H1 (cell line): ENCODE measurements around the gene LRRC25. TPM values are rescaled to one million over a fixed set of nuclear protein-coding genes. Genes with fewer than 3 reads are reported as not detected.

Source experiments
- BACH1 ChIP-seq: IDR thresholded peaks from 2 replicates; pipeline ENCODE4 v1.6.1; 2012; ENCODE audit warnings: low read length, improper control_type of control experiment
- BCL11A ChIP-seq, 2 experiments: IDR thresholded peaks; one replicate each; pipeline ENCODE4 v1.6.1; 2011; ENCODE audit warnings: low read depth in 2 of 2, low read length in 2 of 2, mild to moderate bottlenecking in 2 of 2
- CHD2 ChIP-seq: IDR thresholded peaks from 2 replicates; pipeline ENCODE4 v1.6.1; 2012; ENCODE audit warnings: low read length, improper control_type of control experiment
- CTBP2 ChIP-seq: IDR thresholded peaks from 2 replicates; pipeline ENCODE4 v1.7.0; 2011; ENCODE audit warnings: borderline replicate concordance, mild to moderate bottlenecking, moderate library complexity, mixed read lengths, low read length; ENCODE audit not compliant: insufficient read depth, insufficient read length
- EP300 ChIP-seq, 2 experiments: IDR thresholded peaks; 1 replicate in 1 of 2; 2 replicates in 1 of 2; pipeline ENCODE4 v1.6.1; 2011 to 2012; ENCODE audit warnings: low read depth in 2 of 2, low read length in 2 of 2, mild to moderate bottlenecking in 2 of 2, borderline replicate concordance in 1 of 2, inconsistent platforms in 1 of 2, moderate library complexity in 1 of 2
- EZH2 ChIP-seq: fragments of 200-600 bp; sonication (generic); IDR thresholded peaks from 2 replicates; pipeline ENCODE4 v1.7.1; 2012; ENCODE audit warnings: low read depth, mild to moderate bottlenecking, moderate library complexity, low read length, inconsistent platforms; ENCODE audit not compliant: severe bottlenecking
- HDAC2 ChIP-seq, 2 experiments: fragments of 300-600 bp in 1 of 2; sonication (generic) in 1 of 2; IDR thresholded peaks; 2 replicates each; pipeline ENCODE4 v1.6.1; 2011 to 2012; ENCODE audit warnings: low read depth in 2 of 2, low read length in 2 of 2, mild to moderate bottlenecking in 2 of 2, moderate library complexity in 2 of 2, borderline replicate concordance in 1 of 2, inconsistent platforms in 1 of 2
- HDAC6 ChIP-seq: IDR thresholded peaks from one replicate; pipeline ENCODE4 v1.7.1; 2012; ENCODE audit warnings: low read depth, mild to moderate bottlenecking, inconsistent platforms, low read length, moderate library complexity
- JUN ChIP-seq: IDR thresholded peaks from 2 replicates; pipeline ENCODE4 v1.6.1; 2011; ENCODE audit warnings: low read depth, mild to moderate bottlenecking, improper control_type of control experiment, low read length
- KDM1A ChIP-seq: fragments of 200-600, 300-600 bp; sonication (generic); IDR thresholded peaks from 2 replicates; pipeline ENCODE4 v1.7.1; 2016; ENCODE audit warnings: mild to moderate bottlenecking, low read length, borderline replicate concordance
- KDM5A ChIP-seq: fragments of 200-600 bp; IDR thresholded peaks from 2 replicates; pipeline ENCODE4 v1.7.1; 2012; ENCODE audit warnings: mild to moderate bottlenecking, low read length, inconsistent platforms, mixed read lengths
- NRF1 ChIP-seq: IDR thresholded peaks from 2 replicates; pipeline ENCODE4 v1.6.1; 2011; ENCODE audit warnings: mild to moderate bottlenecking, low read depth, low read length, improper control_type of control experiment
- POLR2A ChIP-seq, 2 experiments: IDR thresholded peaks; 1 replicate in 1 of 2; 2 replicates in 1 of 2; pipeline ENCODE4 v1.6.1; 2011; ENCODE audit warnings: low read depth in 2 of 2, low read length in 2 of 2, mild to moderate bottlenecking in 2 of 2; ENCODE audit errors: control extremely low read depth in 1 of 2
- RBBP5 ChIP-seq: IDR thresholded peaks from 2 replicates; pipeline ENCODE4 v1.7.1; 2012; ENCODE audit warnings: low read depth, mild to moderate bottlenecking, inconsistent platforms, low read length, moderate library complexity, borderline replicate concordance
- RFX5 ChIP-seq: IDR thresholded peaks from 2 replicates; pipeline ENCODE4 v1.6.1; 2011; ENCODE audit warnings: low read depth, low read length, improper control_type of control experiment, borderline replicate concordance
- RNF2 ChIP-seq: fragments of 200-900, 300-1000 bp; sonication (generic); IDR thresholded peaks from 2 replicates; pipeline ENCODE4 v1.7.1; 2016; ENCODE audit warnings: borderline replicate concordance, low read depth, mild to moderate bottlenecking, antibody characterized with exemption, low read length; ENCODE audit not compliant: poor library complexity, severe bottlenecking; ENCODE audit errors: missing control alignments
- SIRT6 ChIP-seq: IDR thresholded peaks from one replicate; pipeline ENCODE4 v1.7.1; 2012; ENCODE audit warnings: low read length, inconsistent platforms
- SIX5 ChIP-seq: IDR thresholded peaks from 2 replicates; pipeline ENCODE4 v1.6.1; 2011; ENCODE audit warnings: mild to moderate bottlenecking, low read depth, low read length
- SP2 ChIP-seq: IDR thresholded peaks from 2 replicates; pipeline ENCODE4 v1.6.1; 2012; ENCODE audit warnings: mild to moderate bottlenecking, low read length, inconsistent platforms
- TAF1 ChIP-seq: IDR thresholded peaks from 2 replicates; pipeline ENCODE4 v1.6.1; 2011; ENCODE audit warnings: mild to moderate bottlenecking, low read depth, low read length
- TBP ChIP-seq: IDR thresholded peaks from 2 replicates; pipeline ENCODE4 v1.6.1; 2011; ENCODE audit warnings: low read depth, low read length, improper control_type of control experiment
- ZNF274 ChIP-seq: IDR thresholded peaks from 2 replicates; pipeline ENCODE4 v1.7.0; 2012; ENCODE audit warnings: low read length, borderline replicate concordance; ENCODE audit errors: extremely low read depth
- polyA plus RNA-seq, 7 experiments: library from polyadenylated mRNA; depleted of rRNA in 3 of 7; stranded (reverse) in 5 of 7; unstranded in 2 of 7; fragments of >200 nt in 5 of 7; fragments of 200-250 nt in 2 of 7; gene quantifications; 1 replicate in 5 of 7; 2 replicates in 1 of 7; 4 replicates in 1 of 7; pipeline versions ENCODE4 v1.2.1 to v1.2.3, GENCODE V29; 2011 to 2013; ENCODE audit warnings: missing spikeins in 2 of 7, mixed read lengths in 2 of 7
- total RNA-seq: library from RNA; stranded (reverse); fragmentation: NEBNext Ultra II Directional; extraction: Animal tissue kit (Norgen Biotek cat#: 25700); gene quantifications from 2 replicates; pipeline ENCODE4 v1.2.1, GENCODE V29; 2021
- TF ChIP-seq, protein P1 (sequence below): IDR thresholded peaks from 2 replicates; pipeline ENCODE4 v1.6.1; 2012; ENCODE audit warnings: inconsistent platforms

LRRC25 gene
- total and polyA plus RNA-seq, 2 of the 8 experiments (the other 6 are each of a cell fraction or from before 2014, with no cell fraction given) = 0.20 to 0.41 TPM

DNA sequence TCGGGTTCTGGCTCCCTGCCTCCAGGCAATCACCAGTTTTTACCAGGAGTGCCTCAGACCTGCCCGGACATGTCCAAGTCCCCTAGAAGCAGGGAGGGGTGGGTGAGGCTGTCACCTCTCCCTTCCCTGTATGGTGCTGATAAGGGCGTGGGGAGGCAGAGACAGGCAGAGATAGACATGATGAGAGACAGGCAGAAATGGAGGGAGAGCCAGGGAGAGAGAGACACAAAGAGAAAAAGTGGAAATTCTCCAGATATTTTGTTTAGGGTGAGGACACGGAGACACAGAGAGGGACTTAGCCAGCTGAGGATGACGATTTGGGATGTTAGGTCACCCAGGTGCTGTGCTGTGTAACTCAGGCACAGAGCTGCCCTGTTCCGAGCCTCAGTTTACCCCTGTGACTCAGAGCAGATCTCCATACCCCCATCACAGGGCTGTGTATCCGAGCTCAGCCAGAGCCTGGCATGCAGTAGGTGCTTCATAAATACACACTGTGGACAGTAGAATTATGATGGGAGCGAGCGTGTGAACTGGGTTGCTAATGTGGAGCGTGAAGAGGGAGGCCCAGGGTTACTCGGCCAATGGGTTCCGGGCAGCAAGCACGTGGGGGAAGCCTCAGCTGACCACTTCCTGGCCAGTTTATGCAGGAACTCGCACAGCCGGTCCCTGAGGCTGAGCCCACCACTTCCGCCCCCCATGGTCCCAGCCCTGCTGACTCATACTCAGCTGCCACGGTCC is 23.4 kb downstream of the LRRC25 start (continued):
- TF ChIP-seq JUN = peak; percentile 67; the same call in 1 of the 2 replicates
- peak; percentile 91 for TF ChIP-seq BACH1
- no peak for TF ChIP-seq RFX5
- TF ChIP-seq SIRT6 = no peak
- TF ChIP-seq, protein P1, sequence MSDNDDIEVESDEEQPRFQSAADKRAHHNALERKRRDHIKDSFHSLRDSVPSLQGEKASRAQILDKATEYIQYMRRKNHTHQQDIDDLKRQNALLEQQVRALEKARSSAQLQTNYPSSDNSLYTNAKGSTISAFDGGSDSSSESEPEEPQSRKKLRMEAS = peak; percentile 98
- no peak for TF ChIP-seq RBBP5
- TF ChIP-seq CHD2 = no peak
- TF ChIP-seq EP300 (IDR thresholded peaks at IDR 0.05; ENCODE audit: borderline replicate concordance in 1 of 2, low read depth in 2 of 2, low read length in 2 of 2) = peak in 1 of 2 experiments; percentile 83; a peak in 2 of 3 replicates
- 0 out of 3 replicates have a peak, but pooled peaks of 1 of the 2 experiments have one; percentile 45 for TF ChIP-seq POLR2A (IDR thresholded peaks at IDR 0.05; ENCODE audit: control extremely low read depth in 1 of 2, low read depth in 2 of 2, low read length in 2 of 2)
- no peak; the same call in 1 of the 2 replicates for TF ChIP-seq KDM1A
- no peak for TF ChIP-seq TAF1
- TF ChIP-seq NRF1 = no peak
- TF ChIP-seq RNF2 = no peak
- no peak; the same call in 1 of the 2 replicates for TF ChIP-seq TBP
- TF ChIP-seq EZH2 = no peak
- 0 out of 4 replicates have a peak, but pooled peaks of 1 of the 2 experiments have one; percentile 57 for TF ChIP-seq HDAC2 (IDR thresholded peaks at IDR 0.05; ENCODE audit: borderline replicate concordance in 1 of 2, low read depth in 2 of 2, low read length in 2 of 2)
- no peak for TF ChIP-seq CTBP2
- TF ChIP-seq BCL11A (IDR thresholded peaks at IDR 0.05; ENCODE audit: low read depth in 2 of 2, low read length in 2 of 2) = no peak
- TF ChIP-seq HDAC6 = no peak
- no peak for TF ChIP-seq SP2
- no peak for TF ChIP-seq ZNF274
- no peak for TF ChIP-seq KDM5A
- TF ChIP-seq SIX5 = no peak
